ENCODE results near the gene RNGTT.

GRCh38 chr6:88785478-88785877 is 177.9 kb downstream of the RNGTT start:
- TF ChIP-seq POLR2A (IDR thresholded peaks at IDR 0.05): no peak
- TF ChIP-seq CTCF (IDR thresholded peaks at IDR 0.05): no peak

All from upper lobe of left lung (tissue), 4 donors.